ENCODE measurements around the gene GATA2.

Gene GATA2

DNA sequence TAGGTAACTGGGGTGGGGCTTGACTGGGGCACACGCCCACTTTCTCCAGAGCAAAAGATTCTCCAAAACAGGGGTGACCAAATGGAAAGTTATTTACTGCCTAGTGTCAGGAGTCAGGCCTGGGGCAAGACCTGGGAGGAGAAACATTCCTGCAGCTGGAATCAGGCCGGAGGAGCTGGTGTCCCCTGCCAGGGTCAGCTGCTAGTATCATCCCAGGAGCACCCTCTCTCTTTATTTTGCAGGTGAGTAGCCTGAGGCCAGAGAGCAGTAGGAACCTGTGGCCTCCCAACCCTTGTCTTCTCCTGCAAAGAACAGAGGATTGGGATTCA lies 59.2 kb downstream of the GATA2 start:
- no peak overlapping the region for H3K4me3 ChIP-seq (ENCODE audit: low read depth, low read length)
- TF ChIP-seq, protein P1, sequence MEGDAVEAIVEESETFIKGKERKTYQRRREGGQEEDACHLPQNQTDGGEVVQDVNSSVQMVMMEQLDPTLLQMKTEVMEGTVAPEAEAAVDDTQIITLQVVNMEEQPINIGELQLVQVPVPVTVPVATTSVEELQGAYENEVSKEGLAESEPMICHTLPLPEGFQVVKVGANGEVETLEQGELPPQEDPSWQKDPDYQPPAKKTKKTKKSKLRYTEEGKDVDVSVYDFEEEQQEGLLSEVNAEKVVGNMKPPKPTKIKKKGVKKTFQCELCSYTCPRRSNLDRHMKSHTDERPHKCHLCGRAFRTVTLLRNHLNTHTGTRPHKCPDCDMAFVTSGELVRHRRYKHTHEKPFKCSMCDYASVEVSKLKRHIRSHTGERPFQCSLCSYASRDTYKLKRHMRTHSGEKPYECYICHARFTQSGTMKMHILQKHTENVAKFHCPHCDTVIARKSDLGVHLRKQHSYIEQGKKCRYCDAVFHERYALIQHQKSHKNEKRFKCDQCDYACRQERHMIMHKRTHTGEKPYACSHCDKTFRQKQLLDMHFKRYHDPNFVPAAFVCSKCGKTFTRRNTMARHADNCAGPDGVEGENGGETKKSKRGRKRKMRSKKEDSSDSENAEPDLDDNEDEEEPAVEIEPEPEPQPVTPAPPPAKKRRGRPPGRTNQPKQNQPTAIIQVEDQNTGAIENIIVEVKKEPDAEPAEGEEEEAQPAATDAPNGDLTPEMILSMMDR (IDR thresholded peaks at IDR 0.05; ENCODE audit: low read depth, low read length) = no peak

DNA sequence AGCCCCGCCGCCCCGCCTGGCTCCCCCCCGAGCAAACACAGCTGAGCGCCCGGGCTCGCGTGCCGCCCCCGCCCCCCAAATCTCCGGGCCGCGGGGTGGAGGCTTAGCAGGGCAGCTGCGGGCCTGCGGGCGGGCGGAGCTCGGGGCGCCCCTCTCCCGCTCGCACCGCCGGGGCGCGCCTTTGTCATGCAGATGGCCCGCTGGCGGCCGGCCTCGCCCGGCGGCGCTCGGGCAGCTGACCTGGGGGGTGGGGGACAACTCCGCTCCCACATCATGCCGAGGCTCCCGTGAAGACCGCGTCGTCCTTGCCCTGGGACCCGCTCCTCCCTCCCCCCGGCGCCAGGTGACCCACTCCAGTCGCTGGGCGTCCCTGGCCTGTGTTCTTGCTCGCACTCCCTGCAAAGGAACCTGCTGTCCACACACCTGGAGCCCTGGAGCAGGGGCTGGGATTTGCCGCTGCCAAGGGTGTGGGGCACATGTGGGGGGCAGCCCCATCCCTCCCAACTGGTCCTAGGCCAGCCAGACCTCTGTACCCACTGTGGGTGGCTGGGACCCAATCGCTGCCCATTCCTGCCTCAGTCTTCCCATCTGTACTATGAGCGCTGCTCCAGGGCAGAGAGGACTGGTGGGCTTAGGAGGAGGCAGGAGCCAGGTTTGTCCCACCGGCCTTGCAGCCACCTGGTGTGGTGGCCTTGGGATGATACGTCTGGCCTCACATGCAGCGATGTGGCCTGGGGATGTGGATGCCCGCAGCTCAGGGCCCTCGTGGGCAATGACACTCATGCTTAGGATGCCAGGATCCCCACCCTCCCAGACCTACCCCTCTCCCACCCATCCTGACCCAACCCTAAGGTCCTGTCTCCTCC lies 59.8 kb downstream of the GATA2 start:
- TF ChIP-seq, protein P1 (IDR thresholded peaks at IDR 0.05; ENCODE audit: low read depth, low read length) = no peak
- no peak overlapping the region for H3K4me3 ChIP-seq (ENCODE audit: low read depth, low read length)

DNA sequence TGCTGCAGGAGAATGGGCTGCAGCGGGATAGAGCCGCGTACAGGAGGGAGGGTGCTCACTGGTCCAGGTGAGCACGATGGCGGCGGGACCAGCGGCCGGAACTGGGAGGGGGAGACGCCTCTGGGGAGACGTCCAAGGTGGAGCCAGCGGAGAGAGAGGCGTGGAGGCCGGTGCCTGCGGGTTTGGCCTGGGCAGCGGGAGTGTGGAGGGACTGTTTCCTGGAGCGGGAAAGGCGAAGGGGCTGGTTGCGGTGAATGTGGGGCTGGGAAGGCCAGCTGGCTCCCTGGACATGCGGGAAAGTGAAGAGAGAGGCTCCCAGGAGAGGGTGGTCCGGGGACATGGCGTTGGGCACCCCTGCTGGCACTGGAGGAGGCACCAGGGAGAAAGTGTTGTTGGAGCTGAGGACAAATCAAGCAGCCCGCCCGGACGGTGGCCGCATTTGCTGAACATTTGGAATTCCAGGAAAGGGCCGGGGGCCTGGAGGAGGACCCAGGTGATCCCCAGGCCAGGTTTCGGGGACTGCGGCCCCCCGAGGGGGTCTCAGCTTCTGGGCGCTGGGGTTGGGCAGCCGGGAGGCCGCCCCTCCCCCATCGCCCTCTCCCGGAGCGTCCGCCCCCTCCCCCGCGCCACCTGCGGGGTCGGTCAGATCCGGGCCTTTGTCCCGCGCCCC lies 60.6 kb downstream of the GATA2 start:
- TF ChIP-seq, protein P1 (IDR thresholded peaks at IDR 0.05; ENCODE audit: low read depth, low read length) = no peak
- H3K4me3 ChIP-seq (ENCODE audit: low read depth, low read length) = no peak overlapping the region

DNA sequence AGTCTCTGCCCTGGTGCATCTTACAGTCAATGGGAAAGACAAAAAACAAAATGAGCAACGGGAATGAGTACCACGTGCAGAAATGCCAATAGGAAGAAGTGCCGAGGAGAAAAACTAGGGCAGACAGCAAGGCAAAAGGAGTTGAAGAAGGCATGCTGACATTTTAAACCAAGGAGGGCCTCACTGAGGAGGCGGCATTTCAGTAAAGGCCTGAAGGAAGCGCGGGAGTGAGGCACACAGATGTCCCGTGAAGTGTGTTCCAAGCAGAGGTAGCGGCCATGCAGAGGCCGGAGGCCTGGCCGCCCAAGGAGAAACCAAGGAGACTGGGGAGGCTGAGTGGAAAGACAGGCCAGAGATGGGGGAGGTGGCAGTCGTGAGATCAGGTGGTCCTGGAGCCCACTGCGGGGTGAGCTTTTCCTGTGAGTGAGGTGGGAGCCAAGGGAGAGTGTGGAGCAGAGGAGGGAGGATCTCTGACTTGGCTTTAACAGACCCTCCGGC lies 61.1 kb downstream of the GATA2 start:
- TF ChIP-seq, protein P1 (IDR thresholded peaks at IDR 0.05; ENCODE audit: low read depth, low read length) = no peak
- H3K4me3 ChIP-seq (ENCODE audit: low read depth, low read length) = no peak overlapping the region

DNA sequence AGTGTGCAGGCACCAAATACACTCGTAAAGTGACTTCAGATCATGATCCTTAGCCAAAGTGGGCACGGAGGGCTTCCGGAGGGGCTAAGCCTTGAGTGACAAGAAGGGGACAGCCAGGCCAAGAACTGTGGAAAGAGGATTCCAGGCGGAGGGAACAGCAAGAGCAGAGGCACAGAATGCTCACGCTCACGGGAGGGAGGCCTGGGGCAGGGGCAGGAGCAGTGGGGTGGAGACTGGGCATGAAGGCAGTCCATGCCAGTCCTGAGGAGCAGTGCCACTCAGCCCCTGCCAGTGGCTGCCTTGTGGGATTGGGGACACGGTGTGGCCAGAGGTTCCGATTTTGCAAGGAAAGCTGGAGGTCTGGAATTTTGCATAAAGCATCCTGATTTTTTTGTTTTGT lies 62.3 kb downstream of the GATA2 start:
- TF ChIP-seq, protein P1 (IDR thresholded peaks at IDR 0.05; ENCODE audit: low read depth, low read length) = no peak
- H3K4me3 ChIP-seq (ENCODE audit: low read depth, low read length) = no peak overlapping the region

DNA sequence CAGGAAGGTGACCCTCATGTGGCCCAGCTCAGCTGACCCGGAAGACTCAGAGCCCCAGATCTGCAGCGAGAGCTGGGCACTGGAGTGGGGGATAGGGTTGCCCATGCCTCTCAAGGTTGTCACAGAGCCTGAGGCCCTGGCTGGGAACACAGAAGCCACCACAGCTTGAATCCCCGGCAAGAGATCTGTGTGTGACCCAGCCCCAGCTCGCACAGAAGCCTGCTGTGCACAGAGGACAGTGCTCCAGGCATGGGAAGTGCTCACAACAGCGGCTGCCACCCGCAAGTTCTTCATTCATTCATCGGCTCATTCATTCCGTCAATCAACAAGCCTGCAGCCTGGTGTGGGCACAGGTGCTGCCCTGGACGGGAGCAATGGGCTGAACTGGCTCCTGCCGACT lies 62.7 kb downstream of the GATA2 start:
- TF ChIP-seq, protein P1 (IDR thresholded peaks at IDR 0.05; ENCODE audit: low read depth, low read length) = no peak
- no peak overlapping the region for H3K4me3 ChIP-seq (ENCODE audit: low read depth, low read length)

DNA sequence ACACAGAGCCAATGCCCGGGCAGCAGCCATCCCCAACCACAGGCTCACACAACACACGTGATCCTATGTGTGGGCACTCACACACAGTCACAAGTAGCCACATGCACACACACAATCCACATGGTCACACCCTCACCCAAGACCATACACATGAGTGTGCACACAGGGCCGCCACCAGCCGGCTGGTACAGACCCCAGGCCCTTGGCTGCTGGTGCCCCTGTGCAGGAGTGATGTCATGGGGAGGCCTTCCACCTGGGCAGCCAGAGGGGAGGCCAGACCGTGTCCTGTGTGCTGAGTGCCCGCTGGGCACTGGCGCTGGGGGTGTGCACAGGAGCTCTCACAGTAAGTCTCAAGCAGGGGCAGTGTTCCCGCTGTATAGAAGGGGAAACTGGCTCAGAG lies 63.2 kb downstream of the GATA2 start:
- TF ChIP-seq, protein P1 (IDR thresholded peaks at IDR 0.05; ENCODE audit: low read depth, low read length) = no peak
- H3K4me3 ChIP-seq (ENCODE audit: low read depth, low read length) = no peak overlapping the region

All from WI38 (cell line).